ENCODE data around the gene WDR59. TPM values are rescaled to one million over a fixed set of nuclear protein-coding genes. Genes with fewer than 3 reads are reported as not detected.
A peak's percentile ranks its signal among the peaks of the same experiment; 100 is the strongest.

Gene WDR59
- total and polyA plus RNA-seq, 9 of the 15 experiments (the other 6 are each of a cell fraction or from before 2014, with no cell fraction given): 12.7 to 126 (median 34.7) TPM

DNA sequence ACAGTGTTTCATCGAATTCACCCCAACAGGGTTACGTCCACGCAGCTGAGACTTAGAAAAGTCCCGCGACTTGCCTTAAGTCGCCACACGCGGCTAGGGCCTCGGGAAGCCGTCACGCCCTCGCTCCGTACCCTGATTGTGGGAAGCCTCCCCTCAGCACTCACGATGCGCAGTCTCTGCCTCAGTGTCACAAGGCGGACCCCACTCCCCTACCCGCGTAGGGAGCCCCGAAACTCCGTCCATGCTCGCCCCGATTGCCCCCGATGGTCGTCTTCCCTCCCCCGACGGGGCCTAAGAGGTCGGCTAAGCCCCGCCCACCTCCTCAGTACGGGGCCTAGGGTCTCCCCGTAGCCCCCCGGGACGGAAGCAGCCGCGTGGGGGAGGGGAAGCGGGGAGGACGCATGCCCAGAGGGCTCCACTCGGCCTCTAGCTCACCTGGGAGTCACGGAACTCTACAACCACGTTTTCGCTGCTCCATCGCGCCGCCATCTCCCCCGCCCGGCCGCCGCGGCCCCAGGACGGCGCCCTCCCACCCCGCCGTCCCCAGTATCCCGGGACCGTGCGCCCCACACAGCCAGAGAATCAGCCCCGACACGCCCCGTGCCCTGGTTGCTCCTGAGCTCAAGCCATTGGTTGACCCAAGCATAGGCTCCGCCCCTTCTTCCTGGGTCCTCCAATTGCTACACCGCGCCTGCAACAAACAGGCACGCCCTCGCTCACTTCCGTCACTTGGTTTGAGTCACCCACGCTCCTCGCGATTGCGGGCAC lies at the start of gene WDR59 (continued):
- TF ChIP-seq, protein P1, sequence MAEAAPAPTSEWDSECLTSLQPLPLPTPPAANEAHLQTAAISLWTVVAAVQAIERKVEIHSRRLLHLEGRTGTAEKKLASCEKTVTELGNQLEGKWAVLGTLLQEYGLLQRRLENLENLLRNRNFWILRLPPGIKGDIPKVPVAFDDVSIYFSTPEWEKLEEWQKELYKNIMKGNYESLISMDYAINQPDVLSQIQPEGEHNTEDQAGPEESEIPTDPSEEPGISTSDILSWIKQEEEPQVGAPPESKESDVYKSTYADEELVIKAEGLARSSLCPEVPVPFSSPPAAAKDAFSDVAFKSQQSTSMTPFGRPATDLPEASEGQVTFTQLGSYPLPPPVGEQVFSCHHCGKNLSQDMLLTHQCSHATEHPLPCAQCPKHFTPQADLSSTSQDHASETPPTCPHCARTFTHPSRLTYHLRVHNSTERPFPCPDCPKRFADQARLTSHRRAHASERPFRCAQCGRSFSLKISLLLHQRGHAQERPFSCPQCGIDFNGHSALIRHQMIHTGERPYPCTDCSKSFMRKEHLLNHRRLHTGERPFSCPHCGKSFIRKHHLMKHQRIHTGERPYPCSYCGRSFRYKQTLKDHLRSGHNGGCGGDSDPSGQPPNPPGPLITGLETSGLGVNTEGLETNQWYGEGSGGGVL (CRISPR knock-in tag; IDR thresholded peaks at IDR 0.05): no peak
- TF ChIP-seq, protein P2, sequence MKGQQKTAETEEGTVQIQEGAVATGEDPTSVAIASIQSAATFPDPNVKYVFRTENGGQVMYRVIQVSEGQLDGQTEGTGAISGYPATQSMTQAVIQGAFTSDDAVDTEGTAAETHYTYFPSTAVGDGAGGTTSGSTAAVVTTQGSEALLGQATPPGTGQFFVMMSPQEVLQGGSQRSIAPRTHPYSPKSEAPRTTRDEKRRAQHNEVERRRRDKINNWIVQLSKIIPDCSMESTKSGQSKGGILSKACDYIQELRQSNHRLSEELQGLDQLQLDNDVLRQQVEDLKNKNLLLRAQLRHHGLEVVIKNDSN (CRISPR knock-in tag; IDR thresholded peaks at IDR 0.05): peak; percentile 65
- TF ChIP-seq CHD2 (IDR thresholded peaks at IDR 0.05; ENCODE audit: low read depth, low read length) (peak; percentile 96), POLR2B (IDR thresholded peaks at IDR 0.05; ENCODE audit: low read depth, partially characterized antibody) (peak; percentile 58), ZSCAN29 (IDR thresholded peaks at IDR 0.05) (peak; percentile 70; the same call in 1 of the 2 replicates), POLR3G (IDR thresholded peaks at IDR 0.05; ENCODE audit: extremely low read depth, insufficient read length, insufficient replicate concordance) (no peak), TGIF2 (CRISPR knock-in tag; IDR thresholded peaks at IDR 0.05) (0 out of 2 replicates have a peak, but pooled peaks have one; percentile 47), CEBPG (CRISPR knock-in tag; IDR thresholded peaks at IDR 0.05) (peak; percentile 73; the same call in 1 of the 2 replicates), CEBPG (tag; conservative IDR thresholded peaks at IDR 0.05 in 1 of 2, IDR thresholded peaks at IDR 0.05 in 1 of 2) (no peak; a peak in 1 of 4 replicates), NFIC (IDR thresholded peaks at IDR 0.05) (peak; percentile 29; the same call in 1 of the 2 replicates), NR4A1 (CRISPR knock-in tag; IDR thresholded peaks at IDR 0.05) (no peak), NR4A1 (tag; IDR thresholded peaks at IDR 0.05) (no peak), JUN (IDR thresholded peaks at IDR 0.05; ENCODE audit: borderline replicate concordance, low read depth, low read length) (peak; percentile 71; the same call in 1 of the 2 replicates), JUN (CRISPR knock-in tag; IDR thresholded peaks at IDR 0.05; ENCODE audit: borderline replicate concordance) (no peak), HMG20B (CRISPR knock-in tag; IDR thresholded peaks at IDR 0.05) (no peak), ESRRA (IDR thresholded peaks at IDR 0.05; ENCODE audit: borderline replicate concordance, low read depth) (no peak)
- TF ChIP-seq, protein P3, sequence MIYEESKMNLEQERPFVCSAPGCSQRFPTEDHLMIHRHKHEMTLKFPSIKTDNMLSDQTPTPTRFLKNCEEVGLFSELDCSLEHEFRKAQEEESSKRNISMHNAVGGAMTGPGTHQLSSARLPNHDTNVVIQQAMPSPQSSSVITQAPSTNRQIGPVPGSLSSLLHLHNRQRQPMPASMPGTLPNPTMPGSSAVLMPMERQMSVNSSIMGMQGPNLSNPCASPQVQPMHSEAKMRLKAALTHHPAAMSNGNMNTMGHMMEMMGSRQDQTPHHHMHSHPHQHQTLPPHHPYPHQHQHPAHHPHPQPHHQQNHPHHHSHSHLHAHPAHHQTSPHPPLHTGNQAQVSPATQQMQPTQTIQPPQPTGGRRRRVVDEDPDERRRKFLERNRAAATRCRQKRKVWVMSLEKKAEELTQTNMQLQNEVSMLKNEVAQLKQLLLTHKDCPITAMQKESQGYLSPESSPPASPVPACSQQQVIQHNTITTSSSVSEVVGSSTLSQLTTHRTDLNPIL (CRISPR knock-in tag; IDR thresholded peaks at IDR 0.05): no peak
- TF ChIP-seq, protein P4, sequence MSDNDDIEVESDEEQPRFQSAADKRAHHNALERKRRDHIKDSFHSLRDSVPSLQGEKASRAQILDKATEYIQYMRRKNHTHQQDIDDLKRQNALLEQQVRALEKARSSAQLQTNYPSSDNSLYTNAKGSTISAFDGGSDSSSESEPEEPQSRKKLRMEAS (CRISPR knock-in tag; IDR thresholded peaks at IDR 0.05): peak; percentile 72; the same call in 1 of the 2 replicates
- TF ChIP-seq, protein P5, sequence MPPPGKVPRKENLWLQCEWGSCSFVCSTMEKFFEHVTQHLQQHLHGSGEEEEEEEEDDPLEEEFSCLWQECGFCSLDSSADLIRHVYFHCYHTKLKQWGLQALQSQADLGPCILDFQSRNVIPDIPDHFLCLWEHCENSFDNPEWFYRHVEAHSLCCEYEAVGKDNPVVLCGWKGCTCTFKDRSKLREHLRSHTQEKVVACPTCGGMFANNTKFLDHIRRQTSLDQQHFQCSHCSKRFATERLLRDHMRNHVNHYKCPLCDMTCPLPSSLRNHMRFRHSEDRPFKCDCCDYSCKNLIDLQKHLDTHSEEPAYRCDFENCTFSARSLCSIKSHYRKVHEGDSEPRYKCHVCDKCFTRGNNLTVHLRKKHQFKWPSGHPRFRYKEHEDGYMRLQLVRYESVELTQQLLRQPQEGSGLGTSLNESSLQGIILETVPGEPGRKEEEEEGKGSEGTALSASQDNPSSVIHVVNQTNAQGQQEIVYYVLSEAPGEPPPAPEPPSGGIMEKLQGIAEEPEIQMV (tag; conservative IDR thresholded peaks at IDR 0.05; ENCODE audit: low read depth): no peak
- TF ChIP-seq, protein P6, sequence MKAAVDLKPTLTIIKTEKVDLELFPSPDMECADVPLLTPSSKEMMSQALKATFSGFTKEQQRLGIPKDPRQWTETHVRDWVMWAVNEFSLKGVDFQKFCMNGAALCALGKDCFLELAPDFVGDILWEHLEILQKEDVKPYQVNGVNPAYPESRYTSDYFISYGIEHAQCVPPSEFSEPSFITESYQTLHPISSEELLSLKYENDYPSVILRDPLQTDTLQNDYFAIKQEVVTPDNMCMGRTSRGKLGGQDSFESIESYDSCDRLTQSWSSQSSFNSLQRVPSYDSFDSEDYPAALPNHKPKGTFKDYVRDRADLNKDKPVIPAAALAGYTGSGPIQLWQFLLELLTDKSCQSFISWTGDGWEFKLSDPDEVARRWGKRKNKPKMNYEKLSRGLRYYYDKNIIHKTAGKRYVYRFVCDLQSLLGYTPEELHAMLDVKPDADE (conservative IDR thresholded peaks at IDR 0.05; ENCODE audit: control insufficient read depth, low read depth, low read length): peak; percentile 84; the same call in 1 of the 2 replicates
